ENCODE results near the gene CWF19L1. TPM values are rescaled to one million over a fixed set of nuclear protein-coding genes. Genes with fewer than 3 reads are reported as not detected.

The CWF19L1 gene
- total and polyA plus RNA-seq, 4 donors = 5.3 to 15.7 (median 8.0) TPM

GRCh38 chr10:100232101-100232500 is 35.3 kb downstream of the CWF19L1 start:
- H3K27ac ChIP-seq (ENCODE audit: low read depth in 1 of 2, low read length in 2 of 2) = no peak overlapping the region
- H3K4me1 ChIP-seq (ENCODE audit: control insufficient read depth in 4 of 4, insufficient read depth in 4 of 4, low read length in 3 of 4) = peaks cover 2 to 17% (median 4%) of the 10 kb centered on the region in 4 donors
- DNase-seq (ENCODE audit: low spot score) = no peak
- H3K9me3 ChIP-seq (ENCODE audit: control insufficient read depth in 4 of 4, low read length in 3 of 4) = no peaks in the 10 kb centered on the region
- H3K9ac ChIP-seq (ENCODE audit: low read depth in 1 of 2, low read length in 2 of 2) = no peak overlapping the region
- peaks cover 6 to 28% (median 18%) of the 10 kb centered on the region in 4 donors for H3K36me3 ChIP-seq (ENCODE audit: control insufficient read depth in 4 of 4, insufficient read depth in 3 of 4, low read depth in 1 of 4, low read length in 3 of 4)
- no peak overlapping the region for H3K4me3 ChIP-seq (ENCODE audit: low read depth in 1 of 3, low read length in 3 of 3)
- no peak for TF ChIP-seq TAF1 (conservative IDR thresholded peaks at IDR 0.05)
- TF ChIP-seq REST (IDR thresholded peaks at IDR 0.05) = no peak
- no peak for TF ChIP-seq HNF4A (conservative IDR thresholded peaks at IDR 0.05)
- no peak for TF ChIP-seq SP1 (IDR thresholded peaks at IDR 0.05)
- TF ChIP-seq JUND (IDR thresholded peaks at IDR 0.05) = no peak
- no peak for TF ChIP-seq RXRA (IDR thresholded peaks at IDR 0.05)
- no peak for TF ChIP-seq MAX (IDR thresholded peaks at IDR 0.05)
- no peak for TF ChIP-seq FOXA1 (IDR thresholded peaks at IDR 0.05)
- TF ChIP-seq RAD21 (IDR thresholded peaks at IDR 0.05) = no peak
- no peak for TF ChIP-seq GABPA (IDR thresholded peaks at IDR 0.05 in 1 of 2, conservative IDR thresholded peaks at IDR 0.05 in 1 of 2)
- no peak for TF ChIP-seq EGR1 (IDR thresholded peaks at IDR 0.05; ENCODE audit: low read depth in 2 of 2)
- no peak for TF ChIP-seq FOXA2 (IDR thresholded peaks at IDR 0.05)
- TF ChIP-seq YY1 (IDR thresholded peaks at IDR 0.05) = no peak
- no peak for TF ChIP-seq ATF3 (IDR thresholded peaks at IDR 0.05)
- TF ChIP-seq CTCF (IDR thresholded peaks at IDR 0.05; ENCODE audit: low read depth, low read length, missing input control) = no peak
- no peak for TF ChIP-seq NR2F2 (IDR thresholded peaks at IDR 0.05)
- TF ChIP-seq HNF4G (IDR thresholded peaks at IDR 0.05) = no peak
- TF ChIP-seq ZBTB33 (IDR thresholded peaks at IDR 0.05) = no peak
- WGBS = 92% methylated on average over 2 of the region's 2 CpGs
- no peaks in the 10 kb centered on the region for H3K27me3 ChIP-seq (ENCODE audit: control insufficient read depth in 4 of 4, insufficient read depth in 4 of 4, low read length in 3 of 4)
